HuH-7.5 (cell line): ENCODE measurements around the gene DCTN5.
"Not testable (repeated sequence)": the region's sequence is repeated elsewhere in the genome, so short reads cannot be mapped to it uniquely, and the experiment has no call there.

Source experiments
- DNase-seq: peaks from one replicate; pipeline ENCODE4 v3.0.0; 2011; ENCODE audit warnings: low spot score

DCTN5 gene

DNA sequence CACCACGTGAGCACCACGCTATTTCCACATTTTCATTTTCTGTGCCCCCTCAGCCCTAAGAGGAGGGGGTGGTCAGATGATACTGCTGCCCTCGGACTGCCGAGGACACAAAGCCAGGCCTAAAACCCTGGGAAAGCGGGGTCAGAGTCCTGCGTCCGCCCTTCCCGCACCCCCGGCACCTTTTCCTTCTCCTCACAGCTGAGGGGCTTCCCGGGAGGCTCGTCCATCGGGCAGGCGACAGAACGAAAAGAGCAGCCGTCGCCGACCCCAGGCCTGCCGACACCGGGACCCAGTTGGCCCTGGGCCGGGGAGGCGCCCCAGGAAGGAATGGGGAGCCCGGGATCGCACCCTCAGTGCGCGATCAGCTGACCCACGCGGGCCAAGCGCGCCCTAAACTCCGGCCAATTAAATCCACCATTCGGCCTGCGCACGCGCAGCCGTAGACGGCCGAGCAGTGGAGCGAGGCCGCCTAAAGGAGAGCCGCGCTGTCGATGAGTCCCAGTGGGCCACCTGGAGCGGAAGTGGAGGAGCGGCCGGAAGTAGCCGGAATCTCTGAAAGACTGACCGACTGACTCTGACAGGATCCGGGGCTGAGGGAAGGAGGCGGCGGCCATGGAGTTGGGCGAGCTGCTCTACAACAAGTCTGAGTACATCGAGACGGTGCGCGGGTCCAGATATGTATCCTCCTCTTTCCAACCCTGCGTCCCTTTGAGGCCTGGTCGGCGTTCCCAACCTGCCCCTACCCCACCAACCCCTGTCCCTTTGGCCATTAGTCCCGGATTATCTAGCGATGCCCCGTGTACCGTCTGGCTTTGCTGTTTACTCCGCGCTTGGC is at the start of gene DCTN5, which contains the start of gene PALB2:
Gene DCTN5 (plus strand): TSS at position 536 of the 835 bp plus-strand sequence. CDS start 77 bp downstream, at position 613.
Gene PALB2 (minus strand): TSS at position 380 of the 835 bp plus-strand sequence. CDS start 153 bp downstream, at position 227.
- DNase-seq, result peak; percentile 83

DNA sequence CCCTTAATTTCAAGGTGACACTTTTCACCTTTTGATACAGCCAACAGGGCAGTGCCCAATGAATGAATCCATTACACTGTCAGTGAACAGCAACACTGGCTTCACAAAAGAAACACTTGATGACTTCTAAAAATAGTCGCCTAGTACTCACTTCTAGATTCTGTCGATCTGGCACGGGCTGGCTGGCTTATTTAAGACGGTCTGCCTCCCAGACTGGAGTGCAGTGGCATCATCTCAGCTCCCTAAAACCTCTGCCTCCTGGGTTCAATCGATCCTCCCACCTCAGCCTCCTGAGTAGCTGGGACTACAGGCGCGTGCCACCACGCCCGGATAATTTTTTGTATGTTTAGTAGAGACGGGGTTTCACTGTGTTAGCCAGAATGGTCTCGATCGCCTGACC is 47.1 kb upstream of the DCTN5 start:
- no peak for DNase-seq

GRCh38 chr16:23595246-23595950 is 45.9 kb upstream of the DCTN5 start:
- no peak for DNase-seq

DNA sequence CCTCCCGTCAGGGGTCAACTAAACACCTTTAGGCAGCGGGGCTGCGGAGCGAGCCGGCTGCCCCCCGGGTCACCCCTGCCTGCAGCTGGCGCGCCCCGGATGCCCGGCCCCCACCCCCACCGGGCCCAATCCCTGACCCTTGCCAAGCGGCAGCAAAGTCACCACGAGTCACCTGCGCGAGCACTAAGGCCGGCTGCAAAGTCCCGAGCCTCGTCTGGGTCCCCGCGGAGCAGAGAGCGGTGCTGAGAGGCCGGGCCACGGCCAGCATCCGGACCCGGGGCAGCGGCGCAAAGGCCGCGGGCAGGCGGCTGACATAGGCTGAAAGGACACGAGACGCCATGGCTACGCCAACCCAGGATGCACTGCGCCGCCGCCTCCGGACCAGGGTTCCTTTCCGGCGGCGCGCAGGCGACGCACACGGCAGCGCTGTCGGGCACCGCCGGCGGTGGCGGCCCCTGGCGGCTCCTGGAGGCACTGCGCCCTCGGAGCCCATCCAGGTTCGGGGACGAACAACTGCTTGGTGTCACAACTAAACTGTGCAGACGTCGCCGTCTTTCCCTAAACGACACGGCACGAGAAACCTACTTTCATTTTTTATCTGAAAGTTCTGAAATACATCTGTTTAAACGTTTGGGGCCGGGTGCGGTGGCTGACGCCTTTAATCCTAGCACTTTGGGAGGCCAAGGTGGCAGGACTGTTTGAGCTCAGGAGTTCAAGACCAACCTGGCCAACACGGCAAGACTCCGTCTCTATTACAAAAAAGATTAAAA is 45.1 kb upstream of the DCTN5 start, which contains the start of gene NDUFAB1:
Gene NDUFAB1 (minus strand): TSS at position 366 of the 770 bp plus-strand sequence. CDS start 26 bp downstream, at position 340.
- DNase-seq, result peak; percentile 70

- DNase-seq, result peak; percentile 16
These were observed 44.1 kb upstream of the DCTN5 start for GRCh38 chr16:23597003-23597756.

DNA sequence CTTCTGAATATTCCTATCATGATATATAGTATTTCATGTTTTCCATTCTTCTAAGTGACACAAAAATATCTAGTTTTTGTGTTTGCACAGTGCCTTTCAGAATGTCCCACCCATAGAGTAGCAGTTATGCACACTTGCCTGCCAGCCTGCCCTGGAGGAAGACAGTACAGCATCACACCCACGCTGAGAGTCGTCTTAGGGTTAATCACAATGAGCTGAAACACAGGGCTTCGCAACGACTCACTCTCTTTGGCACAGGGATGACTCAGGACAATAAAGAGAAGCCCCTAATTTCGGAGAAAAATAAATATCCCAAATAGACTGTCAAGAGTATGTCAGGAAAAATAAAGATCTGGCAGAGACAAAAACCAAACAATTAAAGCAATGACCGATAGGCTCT is 33.5 kb upstream of the DCTN5 start:
- no peak for DNase-seq

- DNase-seq, result no peak
These were observed 33.1 kb upstream of the DCTN5 start for GRCh38 chr16:23608194-23608593.

GRCh38 chr16:23609929-23610328 is 31.3 kb upstream of the DCTN5 start:
- DNase-seq, result no peak

DNA sequence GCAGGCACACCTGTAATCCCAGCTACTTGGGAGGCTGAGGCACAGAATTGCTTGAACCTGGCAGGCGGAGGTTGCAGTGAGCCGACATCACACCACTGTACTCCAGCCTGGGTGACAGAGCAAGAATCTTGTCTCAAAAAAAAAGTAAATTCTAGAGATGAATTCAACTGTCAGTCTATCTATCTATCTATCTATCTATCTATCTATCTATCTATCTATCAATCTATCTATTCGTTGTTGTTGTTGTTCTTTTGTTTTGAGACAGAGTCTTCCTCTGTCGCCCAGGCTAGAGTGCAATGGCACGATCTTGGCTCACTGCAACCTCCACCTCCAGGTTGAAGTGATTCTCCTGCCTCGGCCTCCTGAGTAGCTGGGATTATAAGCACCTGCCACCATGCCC is 30.4 kb upstream of the DCTN5 start:
- not testable (repeated sequence) for DNase-seq

- no peak for DNase-seq
These were observed 29.3 kb upstream of the DCTN5 start for GRCh38 chr16:23611936-23612335.

DNA sequence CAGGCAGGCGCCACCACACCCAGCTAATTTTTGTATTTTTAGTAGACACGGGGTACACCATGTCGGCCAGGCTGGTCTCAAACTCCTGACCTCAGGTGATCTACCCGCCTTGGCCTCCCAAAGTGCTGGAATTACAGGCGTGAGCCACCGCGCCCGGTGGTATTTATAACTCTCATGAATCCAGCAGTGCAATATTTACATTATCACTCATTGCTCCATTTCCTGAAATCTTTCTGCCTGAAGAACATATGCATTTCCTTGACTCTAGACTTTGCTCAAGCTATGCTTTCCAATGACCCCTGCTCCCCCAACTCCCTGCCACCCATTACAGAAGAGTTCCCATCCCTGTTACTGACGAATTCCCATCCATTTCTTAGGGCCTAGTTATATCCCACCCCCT is 25.5 kb upstream of the DCTN5 start:
- no peak for DNase-seq

GRCh38 chr16:23624092-23624491 is 17.2 kb upstream of the DCTN5 start:
- DNase-seq, result no peak

- no peak for DNase-seq
These were observed 11.8 kb upstream of the DCTN5 start for GRCh38 chr16:23629516-23629915.

- not testable (repeated sequence) for DNase-seq
These were observed 9.4 kb upstream of the DCTN5 start for GRCh38 chr16:23631874-23632273.

DNA sequence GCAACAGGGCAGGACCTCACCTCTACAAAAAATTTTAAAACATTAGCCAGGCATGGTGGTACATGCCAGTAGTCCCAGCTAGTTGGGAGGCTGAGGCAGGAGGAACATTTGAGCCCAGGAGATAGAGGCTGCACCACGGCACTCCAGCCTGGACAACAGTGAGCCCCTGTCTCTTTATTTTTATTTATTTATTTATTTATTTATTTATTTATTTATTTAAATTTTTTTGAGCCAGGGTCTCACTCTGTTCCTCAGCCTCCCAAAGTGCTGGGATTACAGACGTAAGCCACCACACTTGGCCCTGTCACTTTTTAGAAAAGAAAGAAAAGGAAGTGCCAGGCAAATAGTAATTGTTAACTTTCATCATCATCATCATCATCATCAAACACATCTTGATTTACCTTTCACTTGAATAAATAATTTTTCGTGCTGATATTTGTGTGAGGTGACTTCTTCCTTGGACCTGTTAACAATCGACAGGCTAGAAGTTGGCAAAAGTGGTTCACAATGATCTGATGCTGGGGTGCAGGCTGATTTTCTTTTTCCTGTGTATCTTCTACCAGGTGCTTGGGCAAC is 6.7 kb upstream of the DCTN5 start:
- DNase-seq, result no peak

GRCh38 chr16:23635958-23636357 is 5.3 kb upstream of the DCTN5 start:
- no peak for DNase-seq

DNA sequence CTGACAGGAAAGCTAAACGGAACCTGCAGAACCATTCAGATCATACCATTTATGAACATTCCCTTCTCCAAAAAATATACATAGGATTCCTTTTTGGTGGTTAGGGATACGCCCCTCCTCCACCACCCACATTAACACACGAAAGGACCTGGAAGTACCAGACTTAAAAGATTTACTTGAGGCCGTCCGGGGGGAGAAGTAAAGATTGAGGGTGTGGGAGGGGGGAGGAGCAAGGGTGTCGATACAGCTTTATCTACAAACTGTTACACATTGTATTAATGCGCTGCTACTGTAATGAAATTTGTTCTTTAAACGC is 693 bp upstream of the DCTN5 start:
- peak; percentile 15 for DNase-seq

DNA sequence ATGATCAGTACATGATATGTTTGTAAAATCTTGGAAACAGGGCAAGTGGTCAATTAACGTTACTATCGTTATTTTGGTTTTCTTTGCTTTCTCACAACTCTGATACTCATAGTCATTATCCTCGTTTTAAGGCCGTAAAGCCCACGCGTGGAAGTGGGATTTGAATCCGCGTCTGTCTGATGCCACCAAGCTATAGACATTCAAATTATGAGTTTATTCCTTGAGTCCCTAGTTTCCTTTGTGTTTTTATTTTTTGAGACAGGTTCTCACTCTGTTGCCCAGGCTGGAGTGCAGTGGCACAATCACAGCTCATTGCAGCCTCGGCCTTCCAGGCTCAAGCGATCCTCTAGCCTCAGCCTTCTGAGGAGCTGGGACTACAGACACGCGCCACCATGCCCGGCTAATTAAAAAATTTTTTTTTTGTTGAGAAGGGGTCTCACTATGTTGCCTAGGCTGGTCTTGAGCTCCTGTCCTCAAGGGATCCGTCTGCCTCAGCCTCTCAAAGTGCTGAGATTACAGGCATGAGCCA is 1.0 kb downstream of the DCTN5 start:
- no peak for DNase-seq

GRCh38 chr16:23650674-23651416 is 9.6 kb downstream of the DCTN5 start:
- DNase-seq, result no peak

- no peak for DNase-seq
These were observed 10.7 kb downstream of the DCTN5 start for GRCh38 chr16:23651943-23652468.
